Neural cell (in vitro differentiated cells): ENCODE results near the gene SPAG16. TPM values are rescaled to one million over a fixed set of nuclear protein-coding genes. Genes with fewer than 3 reads are reported as not detected.

Experiments used
- H2AFZ ChIP-seq: fragments of 200-600, 300-800 bp; sonication (generic), shearing (Covaris generic); 2 replicates; pipeline ENCODE4 v1.6.0; 2014; ENCODE audit warnings: low read depth, mild to moderate bottlenecking, antibody characterized with exemption, low read length, moderate library complexity
- H3F3A ChIP-seq: fragments of 200-600 bp; shearing (Covaris generic); 2 replicates; pipeline ENCODE4 v1.6.1; 2016; ENCODE audit warnings: mild to moderate bottlenecking, moderate library complexity, mixed read lengths, antibody characterized with exemption, low read length; ENCODE audit not compliant: insufficient read depth, poor library complexity, severe bottlenecking
- H3K27ac ChIP-seq: fragments of 200-600, 300-800 bp; sonication (generic), shearing (Covaris generic); 2 replicates; pipeline ENCODE4 v1.5.1; 2014; ENCODE audit warnings: mild to moderate bottlenecking, low read length, moderate library complexity
- H3K27me3 ChIP-seq: fragments of 300-800, 200-600 bp; sonication (generic), shearing (Covaris generic); 2 replicates; pipeline ENCODE4 v1.6.0; 2014; ENCODE audit warnings: mild to moderate bottlenecking, low read depth, low read length, moderate library complexity; ENCODE audit not compliant: insufficient read depth
- H3K36me3 ChIP-seq: fragments of 300-800, 200-600 bp; sonication (generic), shearing (Covaris generic); 2 replicates; pipeline ENCODE4 v1.5.1; 2014; ENCODE audit warnings: mild to moderate bottlenecking, antibody characterized with exemption, low read length, moderate library complexity; ENCODE audit not compliant: insufficient read depth
- H3K4me2 ChIP-seq: fragments of 300-800, 200-600 bp; sonication (generic), shearing (Covaris generic); 2 replicates; pipeline ENCODE4 v1.6.0; 2014; ENCODE audit warnings: mild to moderate bottlenecking, low read length
- H3K4me3 ChIP-seq: fragments of 300-800, 200-600 bp; sonication (generic), shearing (Covaris generic); 2 replicates; pipeline ENCODE4 v1.5.1; 2014; ENCODE audit warnings: mild to moderate bottlenecking, low read length, moderate library complexity
- H3K79me2 ChIP-seq: fragments of 200-600 bp; shearing (Covaris generic); replicated peaks from 2 replicates; pipeline ENCODE4 v1.6.0; 2014; ENCODE audit warnings: mild to moderate bottlenecking, low read length, moderate library complexity; ENCODE audit not compliant: insufficient read depth
- H3K9ac ChIP-seq: fragments of 300-800, 200-600 bp; sonication (generic), shearing (Covaris generic); 2 replicates; pipeline ENCODE4 v1.6.1; 2016; ENCODE audit warnings: mild to moderate bottlenecking, low read length, mixed read lengths
- H3K9me2 ChIP-seq: fragments of 200-600 bp; shearing (Covaris generic); 2 replicates; pipeline ENCODE4 v1.6.1; 2016; ENCODE audit warnings: mild to moderate bottlenecking, low read length, mixed read lengths; ENCODE audit not compliant: insufficient read depth
- H3K9me3 ChIP-seq: fragments of 200-600, 300-800 bp; sonication (generic), shearing (Covaris generic); 2 replicates; pipeline ENCODE4 v1.6.1; 2016; ENCODE audit warnings: mild to moderate bottlenecking, mixed run types, low read length, moderate library complexity, mixed read lengths
- H4K20me1 ChIP-seq: fragments of 200-600 bp; shearing (Covaris generic); 2 replicates; pipeline ENCODE4 v1.6.1; 2016; ENCODE audit warnings: mild to moderate bottlenecking, mixed run types; ENCODE audit not compliant: insufficient read depth
- CTCF ChIP-seq: fragments of 450-650 bp; IDR thresholded peaks from 2 replicates; pipeline ENCODE4 v1.5.1; 2014; ENCODE audit warnings: antibody characterized with exemption, mild to moderate bottlenecking, moderate library complexity; ENCODE audit not compliant: poor library complexity, severe bottlenecking
- EP300 ChIP-seq: fragments of 450-650 bp; conservative IDR thresholded peaks from 2 replicates; pipeline ENCODE4 v1.6.1; 2014; ENCODE audit warnings: antibody characterized with exemption, mild to moderate bottlenecking, moderate library complexity; ENCODE audit not compliant: poor library complexity, severe bottlenecking
- EZH2 ChIP-seq: fragments of 200-600, 300-800 bp; shearing (Covaris generic), sonication (generic); IDR thresholded peaks from 2 replicates; pipeline ENCODE4 v1.6.1; 2014; ENCODE audit warnings: antibody characterized with exemption, low read length, borderline replicate concordance, mild to moderate bottlenecking; ENCODE audit not compliant: insufficient read depth, poor library complexity, severe bottlenecking
- MXI1 ChIP-seq: fragments of 450-650 bp; conservative IDR thresholded peaks from 2 replicates; pipeline ENCODE4 v1.6.1; 2014; ENCODE audit warnings: antibody characterized with exemption, mild to moderate bottlenecking; ENCODE audit not compliant: poor library complexity, severe bottlenecking
- POLR2AphosphoS5 ChIP-seq: IDR thresholded peaks from 2 replicates; pipeline ENCODE4 v1.6.1; 2012
- RAD21 ChIP-seq: fragments of 450-650 bp; conservative IDR thresholded peaks from 2 replicates; pipeline ENCODE4 v1.6.1; 2014; ENCODE audit warnings: antibody characterized with exemption, mild to moderate bottlenecking, moderate library complexity
- REST ChIP-seq: IDR thresholded peaks from 2 replicates; pipeline ENCODE4 v1.6.1; 2012; ENCODE audit warnings: borderline replicate concordance
- SMC3 ChIP-seq: fragments of 450-650 bp; conservative IDR thresholded peaks from 2 replicates; pipeline ENCODE4 v1.6.1; 2014; ENCODE audit warnings: antibody characterized with exemption, mild to moderate bottlenecking, moderate library complexity; ENCODE audit not compliant: poor library complexity
- TAF1 ChIP-seq: IDR thresholded peaks from 2 replicates; pipeline ENCODE4 v1.6.1; 2012; ENCODE audit warnings: low read depth
- polyA plus RNA-seq: library from polyadenylated mRNA; depleted of rRNA; stranded (reverse); fragments of >200 nt; gene quantifications from 2 replicates; pipeline ENCODE4 v1.2.3, GENCODE V29; 2014

The SPAG16 gene
- polyA plus RNA-seq, 1 donor from 2014 or later: 75.4 TPM

- no peaks in the 10 kb centered on the region for H3K79me2 ChIP-seq
- no peak overlapping the region for H3K4me3 ChIP-seq
Measured at GRCh38 chr2:214019973-214020345, 735.7 kb downstream of the SPAG16 start.

GRCh38 chr2:214029190-214029589 is 744.9 kb downstream of the SPAG16 start:
- no peaks in the 10 kb centered on the region for H3F3A ChIP-seq
- no peak overlapping the region for H2AFZ ChIP-seq
- TF ChIP-seq CTCF: no peak
- TF ChIP-seq TAF1: no peak
- TF ChIP-seq RAD21: no peak
- no peak for TF ChIP-seq REST
- no peak for TF ChIP-seq MXI1
- TF ChIP-seq EP300: no peak

More at GRCh38 chr2:214019973-214020345, 735.7 kb downstream of the SPAG16 start:
- Histone ChIP-seq H3K27ac (no peak overlapping the region), H3F3A (no peaks in the 10 kb centered on the region), H4K20me1 (no peaks in the 10 kb centered on the region), H3K9me2 (no peaks in the 10 kb centered on the region), H3K9ac (no peak overlapping the region), H3K27me3 (no peaks in the 10 kb centered on the region), H3K36me3 (no peaks in the 10 kb centered on the region), H2AFZ (no peak overlapping the region), H3K4me2 (no peak overlapping the region), H3K9me3 (no peaks in the 10 kb centered on the region)
- no peak for TF ChIP-seq POLR2AphosphoS5
- TF ChIP-seq EZH2: no peak
- TF ChIP-seq RAD21: no peak
- no peak for TF ChIP-seq EP300
- TF ChIP-seq SMC3: no peak
- no peak for TF ChIP-seq REST
- no peak for TF ChIP-seq CTCF
- no peak for TF ChIP-seq TAF1
- TF ChIP-seq MXI1: no peak

More at GRCh38 chr2:214029190-214029589, 744.9 kb downstream of the SPAG16 start:
- Histone ChIP-seq H3K4me2 (no peak overlapping the region), H3K9me2 (no peaks in the 10 kb centered on the region), H4K20me1 (no peaks in the 10 kb centered on the region), H3K27ac (no peak overlapping the region), H3K9ac (no peak overlapping the region), H3K4me3 (no peak overlapping the region), H3K36me3 (no peaks in the 10 kb centered on the region), H3K9me3 (no peaks in the 10 kb centered on the region), H3K79me2 (no peaks in the 10 kb centered on the region), H3K27me3 (no peaks in the 10 kb centered on the region)
